K562 (cell line): Measurements from ENCODE around the gene BSN. TPM values are rescaled to one million over a fixed set of nuclear protein-coding genes. Genes with fewer than 3 reads are reported as not detected.

Source experiments
- ATAC-seq: fragments of 200-7000 bp; cut with Tn5 transposase; 3 replicates; pipeline ENCODE4 v1.9.1; 2020; ENCODE audit warnings: moderate library complexity
- BruUV-seq: library from RNA; stranded (reverse); fragments of 400-500 nt; replicated peaks from 2 replicates; lab custom pipeline; 2021; lab: Mats Ljungman, UMichigan
- CTCF ChIA-PET: fragments of 300-600 bp; formaldehyde crosslinking; extraction: SDS; loops from one replicate; lab custom pipeline; 2021; ENCODE audit warnings: low intra/inter-chr PET ratio; lab: Yijun Ruan, JAX
- POLR2A ChIA-PET: fragments of 300-600, 350-650 bp; sonication (Branson Sonifier 250); formaldehyde crosslinking; extraction: SDS; loops from one replicate; lab custom pipeline; 2021; ENCODE audit warnings: antibody characterized with exemption, inconsistent platforms; lab: Yijun Ruan, JAX
- DNase-seq, 4 experiments: peaks; one replicate each; pipeline versions ENCODE4 v3.0.0 to v3.0.0-alpha.2; 2011 to 2018; ENCODE audit warnings: low spot score in 3 of 4, mixed read lengths in 3 of 4; ENCODE audit errors: extremely low read depth in 1 of 4
- FAIRE-seq: peaks from 2 replicates; lab custom pipeline; 2011; peaks lifted over from hg19 to GRCh38; lab: Jason Lieb, UNC
- H2AFZ ChIP-seq: 2 replicates; pipeline ENCODE4 v1.6.0; 2011; ENCODE audit warnings: low read depth, low read length, control low read depth, inconsistent platforms
- H3K27ac ChIP-seq: fragments of 200-600 bp; 3 replicates; pipeline ENCODE4 v1.8.0; 2011; ENCODE audit warnings: low read depth, mild to moderate bottlenecking, control low read depth, inconsistent platforms, low read length, moderate library complexity, mixed read lengths; ENCODE audit errors: extremely low read depth
- H3K27me3 ChIP-seq, 2 experiments: fragments of 300-600 bp in 1 of 2; 2 replicates in 1 of 2; 3 replicates in 1 of 2; pipeline versions ENCODE4 v1.6.0 to v1.8.0; 2011; ENCODE audit warnings: inconsistent platforms in 2 of 2, low read length in 2 of 2, mild to moderate bottlenecking in 1 of 2, mixed read lengths in 1 of 2, moderate library complexity in 1 of 2; ENCODE audit not compliant: control insufficient read depth in 2 of 2, insufficient read depth in 2 of 2
- H3K36me3 ChIP-seq: fragments of 300-600 bp; 3 replicates; pipeline ENCODE4 v1.8.0; 2011; ENCODE audit warnings: mild to moderate bottlenecking, low read length, inconsistent platforms; ENCODE audit not compliant: control insufficient read depth, insufficient read depth
- H3K4me1 ChIP-seq, 2 experiments: fragments of 200-600 bp in 1 of 2; replicated peaks in 1 of 2; 2 replicates in 1 of 2; 3 replicates in 1 of 2; pipeline versions ENCODE4 v1.5.1 to v1.8.0; 2011; ENCODE audit warnings: inconsistent platforms in 2 of 2, low read length in 2 of 2, mild to moderate bottlenecking in 1 of 2, mixed read lengths in 1 of 2, moderate library complexity in 1 of 2; ENCODE audit not compliant: control insufficient read depth in 2 of 2, insufficient read depth in 2 of 2
- H3K4me2 ChIP-seq: 2 replicates; pipeline ENCODE4 v1.6.1; 2011; ENCODE audit warnings: low read length, control low read depth, inconsistent platforms, mixed read lengths; ENCODE audit not compliant: insufficient read depth
- H3K4me3 ChIP-seq: fragments of 200-600 bp; sonication (generic), shearing (Covaris generic); 2 replicates; pipeline ENCODE4 v1.5.1; 2016; ENCODE audit warnings: control low read depth, inconsistent platforms
- H3K79me2 ChIP-seq: fragments of 200-600 bp; 3 replicates; pipeline ENCODE4 v1.8.0; 2011; ENCODE audit warnings: low read length, inconsistent platforms; ENCODE audit not compliant: control insufficient read depth, insufficient read depth
- H3K9ac ChIP-seq, 2 experiments: 2 replicates each; pipeline versions ENCODE4 v1.6.0 to v1.6.1; 2011; ENCODE audit warnings: low read depth in 2 of 2, low read length in 2 of 2, control low read depth in 1 of 2, inconsistent platforms in 1 of 2, mild to moderate bottlenecking in 1 of 2, mixed read lengths in 1 of 2; ENCODE audit not compliant: insufficient read depth in 1 of 2
- H3K9me1 ChIP-seq: one replicate; pipeline ENCODE4 v1.6.0; 2011; ENCODE audit warnings: inconsistent platforms, mild to moderate bottlenecking, low read length, moderate library complexity; ENCODE audit not compliant: control insufficient read depth, insufficient read depth
- H3K9me3 ChIP-seq: replicated peaks from 2 replicates; pipeline ENCODE4 v1.5.1; 2011; ENCODE audit warnings: low read depth, low read length, inconsistent platforms; ENCODE audit not compliant: control insufficient read depth, insufficient read depth
- H4K20me1 ChIP-seq: replicated peaks from 2 replicates; pipeline ENCODE4 v1.6.1; 2011; ENCODE audit warnings: low read length, inconsistent platforms, mixed read lengths; ENCODE audit not compliant: control insufficient read depth, insufficient read depth
- JUND ChIP-seq, 2 experiments: IDR thresholded peaks; 2 replicates in 1 of 2; 3 replicates in 1 of 2; pipeline ENCODE4 v1.6.1; 2011; ENCODE audit warnings: borderline replicate concordance in 2 of 2, low read depth in 2 of 2, low read length in 2 of 2, improper control_type of control experiment in 1 of 2, missing biosample characterization in 1 of 2, missing genetic modification characterization in 1 of 2, missing genetic modification reagents in 1 of 2
- NFIC ChIP-seq: fragments of 450-650 bp; IDR thresholded peaks from 2 replicates; pipeline ENCODE4 v1.6.1; 2017; ENCODE audit warnings: mild to moderate bottlenecking, inconsistent platforms
- RBM17 ChIP-seq: fragments of 200-400 bp; formaldehyde crosslinking; IDR thresholded peaks from 2 replicates; pipeline ENCODE4 v1.6.1; 2017; ENCODE audit warnings: low read depth, mild to moderate bottlenecking, low read length, borderline replicate concordance
- REST ChIP-seq, 2 experiments: fragments of 450-650 bp; formaldehyde crosslinking in 1 of 2; IDR thresholded peaks; 2 replicates each; pipeline versions ENCODE4 v1.4.0 to v1.6.1; 2014 to 2020; ENCODE audit warnings: mild to moderate bottlenecking in 2 of 2, borderline replicate concordance in 1 of 2, low read depth in 1 of 2
- ZNF644 ChIP-seq: fragments of 200-800 bp; sonication (Bioruptor generic); IDR thresholded peaks from 2 replicates; pipeline ENCODE4 v1.6.1; 2016; ENCODE audit warnings: low read depth, missing genetic modification characterization, missing compliant biosample characterization
- WGBS: fragments of 100-300 bp; shearing (Covaris generic); methylation state at CpG from one replicate; pipeline ENCODE4 v1.1.6; 2016; ENCODE audit warnings: low coverage, mixed read lengths; ENCODE audit not compliant: insufficient coverage; ENCODE audit errors: missing lambda C conversion rate; 5-methylcytosine and 5-hydroxymethylcytosine counted together
- in situ Hi-C: fragments of 300-500 bp; cut with MboI; formaldehyde crosslinking; loops from 4 replicates; pipeline ENCODE4 v1.15.0; 2018; ENCODE audit warnings: inconsistent platforms, mixed read lengths
- intact Hi-C: fragments of 100-400 bp; cut with micrococcal nuclease; formaldehyde crosslinking; loops from 2 replicates; pipeline ENCODE4 v1.14.2; 2022
- polyA plus RNA-seq, 8 experiments: library from polyadenylated mRNA; depleted of rRNA in 4 of 8; stranded (reverse) in 5 of 8; unstranded in 3 of 8; fragments of >200 nt; fragmentation: Nextera tagmentation in 2 of 8; fragmentation: Illumina TruSeq in 1 of 8; extraction: Ambion mirVana in 2 of 8; extraction: Trizol in 1 of 8; gene quantifications; 2 replicates each; pipeline versions ENCODE4 v1.2.1 to v1.2.3, GENCODE V29; 2011 to 2014; ENCODE audit warnings: inconsistent platforms in 1 of 8, missing spikeins in 1 of 8
- total RNA-seq, 7 experiments: library from RNA; depleted of rRNA in 6 of 7; stranded (reverse); fragments of >200 nt in 6 of 7; fragmentation: Illumina TruSeq in 2 of 7; extraction: Trizol in 2 of 7; gene quantifications; 2 replicates each; pipeline versions ENCODE4 v1.2.1 to v1.2.3, GENCODE V29; 2011 to 2021; ENCODE audit warnings: low replicate concordance in 1 of 7

The BSN gene
- total and polyA plus RNA-seq, 9 of the 15 experiments (the other 6 are each of a cell fraction or from before 2014, with no cell fraction given): 0.03 to 1.5 (median 0.29) TPM

GRCh38 chr3:49591615-49592014 lies 37.3 kb downstream of the BSN start:
- intact Hi-C loops: no loop called here
- Histone ChIP-seq H2AFZ (no peak overlapping the region), H3K79me2 (no peaks in the 10 kb centered on the region), H3K9ac (no peak overlapping the region), H3K36me3 (no peaks in the 10 kb centered on the region), H4K20me1 (no peaks in the 10 kb centered on the region), H3K9me1 (no peaks in the 10 kb centered on the region), H3K27me3 (no peaks in the 10 kb centered on the region), H3K4me3 (no peak overlapping the region), H3K4me2 (no peak overlapping the region), H3K9me3 (no peaks in the 10 kb centered on the region), H3K4me1 (no peaks in the 10 kb centered on the region), H3K27ac (no peak overlapping the region)
- ChIA-PET CTCF (no interaction called here), POLR2A (no interaction called here)
- no peak for FAIRE-seq
- TF ChIP-seq ZNF644 (tag) (no peak), REST (IDR thresholded peaks at IDR 0.05; ENCODE audit: borderline replicate concordance) (no peak), REST (CRISPR knock-in tag; IDR thresholded peaks at IDR 0.05; ENCODE audit: low read depth) (no peak), RBM17 (no peak), NFIC (peak; percentile 58), JUND (IDR thresholded peaks at IDR 0.05; ENCODE audit: borderline replicate concordance, low read depth, low read length) (no peak), JUND (tag; IDR thresholded peaks at IDR 0.05; ENCODE audit: borderline replicate concordance, low read depth, low read length) (no peak)
- DNase-seq: no peak
- ATAC-seq: no peak
- no TSS peak for BruUV-seq
- in situ Hi-C loops: no loop called here
- 65% methylated on average over 2 of the region's 3 CpGs for WGBS
